Stimulated activated CD8-positive, alpha-beta memory T cell treated with anti-CD3 and anti-CD28 coated beads, Interleukin-2, amount 100 ng/mL, for 1 hour (primary cell): ENCODE results near the gene ZNF90.
"Not testable (repeated sequence)": the region's sequence is repeated elsewhere in the genome, so short reads cannot be mapped to it uniquely, and the experiment has no call there.

Source experiments
- DNase-seq, 2 donors: peaks; one replicate each; pipeline ENCODE4 v3.0.0-alpha.2; 2020; ENCODE audit warnings: low read depth in 2 of 2

ZNF90 gene

GRCh38 chr19:20103091-20103740 is 25.4 kb downstream of the ZNF90 start:
- no peak for DNase-seq

- no peak for DNase-seq
Observed at GRCh38 chr19:20107301-20107700, 29.5 kb downstream of the ZNF90 start.

- DNase-seq: not testable (repeated sequence)
Observed at GRCh38 chr19:20118064-20118839, 40.5 kb downstream of the ZNF90 start.

GRCh38 chr19:20124879-20125278 is 47.1 kb downstream of the ZNF90 start:
- no peak for DNase-seq

- DNase-seq: not testable (repeated sequence)
Observed at GRCh38 chr19:20132933-20133332, 55.1 kb downstream of the ZNF90 start.

GRCh38 chr19:20137714-20138113 is 59.9 kb downstream of the ZNF90 start:
- not testable (repeated sequence) for DNase-seq

GRCh38 chr19:20151617-20152145 is 73.9 kb downstream of the ZNF90 start:
- DNase-seq: no peak

GRCh38 chr19:20152506-20152905 is 74.7 kb downstream of the ZNF90 start:
- DNase-seq: not testable (repeated sequence)

- DNase-seq: no peak
Observed at GRCh38 chr19:20153281-20153680, 75.5 kb downstream of the ZNF90 start.

GRCh38 chr19:20154636-20155035 is 76.8 kb downstream of the ZNF90 start:
- no peak for DNase-seq

- no peak for DNase-seq
Observed at GRCh38 chr19:20162821-20163220, 85.0 kb downstream of the ZNF90 start.

- DNase-seq: no peak
Observed at GRCh38 chr19:20164456-20164855, 86.7 kb downstream of the ZNF90 start.

GRCh38 chr19:20165971-20166592 is 88.3 kb downstream of the ZNF90 start:
- DNase-seq: no peak

GRCh38 chr19:20167020-20167644 is 89.3 kb downstream of the ZNF90 start, which contains the start of gene ZNF486:
Gene ZNF486, plus strand, starts transcription at chr19:20167214. Its CDS starts 117 bp downstream, at chr19:20167331.
- DNase-seq: peak; percentile 75 to 85

GRCh38 chr19:20167651-20168122 is 89.9 kb downstream of the ZNF90 start:
- no peak for DNase-seq
